ENCODE data around the gene EMC1.

Gene EMC1

DNA sequence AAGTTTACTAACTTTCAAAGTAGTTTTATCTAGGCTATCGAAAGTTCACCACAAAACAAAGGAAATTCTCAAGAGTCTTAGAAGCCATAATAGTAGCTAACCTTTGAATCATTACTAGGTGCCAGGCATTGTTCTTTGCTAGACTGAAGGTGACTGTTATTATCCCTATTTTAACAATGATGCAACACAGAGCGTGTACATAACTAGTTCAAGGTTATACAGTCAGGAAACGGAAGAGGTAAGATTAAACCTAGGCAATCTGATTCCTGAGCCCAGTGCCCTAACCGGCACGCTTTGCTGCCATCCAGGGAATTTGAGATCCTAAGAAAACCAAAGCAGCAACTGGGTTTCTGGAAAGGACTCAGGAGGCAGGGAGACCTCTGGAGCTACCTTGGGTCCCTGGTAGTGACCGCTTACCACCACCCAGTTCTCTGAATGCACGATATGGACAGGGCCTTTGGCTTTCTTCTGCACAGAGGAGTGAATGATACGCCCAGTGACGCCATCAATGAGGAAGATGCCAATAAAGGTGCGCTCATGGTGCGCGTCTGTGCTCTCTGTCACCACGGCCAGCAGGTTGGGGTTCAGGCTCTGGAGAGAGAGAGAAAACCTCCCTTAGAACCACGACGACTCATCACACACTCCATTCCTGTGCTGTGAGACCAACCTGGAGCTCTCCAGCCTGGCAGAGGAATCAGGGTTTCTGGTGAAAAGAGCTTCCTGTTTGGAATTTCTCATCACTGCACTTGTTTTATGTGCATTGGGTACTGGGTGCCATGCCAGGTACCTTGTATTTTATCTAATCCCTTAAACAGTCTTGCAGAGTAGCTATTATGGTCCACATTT lies 28.1 kb downstream of the EMC1 start (continued):
- TF ChIP-seq, protein P1, sequence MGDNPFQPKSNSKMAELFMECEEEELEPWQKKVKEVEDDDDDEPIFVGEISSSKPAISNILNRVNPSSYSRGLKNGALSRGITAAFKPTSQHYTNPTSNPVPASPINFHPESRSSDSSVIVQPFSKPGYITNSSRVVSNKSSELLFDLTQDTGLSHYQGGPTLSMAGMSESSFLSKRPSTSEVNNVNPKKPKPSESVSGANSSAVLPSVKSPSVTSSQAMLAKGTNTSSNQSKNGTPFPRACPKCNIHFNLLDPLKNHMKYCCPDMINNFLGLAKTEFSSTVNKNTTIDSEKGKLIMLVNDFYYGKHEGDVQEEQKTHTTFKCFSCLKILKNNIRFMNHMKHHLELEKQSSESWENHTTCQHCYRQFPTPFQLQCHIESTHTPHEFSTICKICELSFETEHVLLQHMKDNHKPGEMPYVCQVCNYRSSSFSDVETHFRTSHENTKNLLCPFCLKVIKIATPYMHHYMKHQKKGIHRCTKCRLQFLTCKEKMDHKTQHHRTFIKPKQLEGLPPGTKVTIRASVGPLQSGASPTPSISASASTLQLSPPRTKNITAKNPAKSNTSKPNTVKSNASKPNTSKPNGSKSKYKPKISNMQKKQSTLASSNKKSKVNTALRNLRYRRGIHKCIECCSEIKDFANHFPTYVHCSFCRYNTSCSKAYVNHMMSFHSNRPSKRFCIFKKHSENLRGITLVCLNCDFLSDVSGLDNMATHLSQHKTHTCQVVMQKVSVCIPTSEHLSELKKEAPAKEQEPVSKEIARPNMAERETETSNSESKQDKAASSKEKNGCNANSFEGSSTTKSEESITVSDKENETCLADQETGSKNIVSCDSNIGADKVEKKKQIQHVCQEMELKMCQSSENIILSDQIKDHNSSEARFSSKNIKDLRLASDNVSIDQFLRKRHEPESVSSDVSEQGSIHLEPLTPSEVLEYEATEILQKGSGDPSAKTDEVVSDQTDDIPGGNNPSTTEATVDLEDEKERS (tag by site-specific recombination; IDR thresholded peaks at IDR 0.05): no peak

DNA sequence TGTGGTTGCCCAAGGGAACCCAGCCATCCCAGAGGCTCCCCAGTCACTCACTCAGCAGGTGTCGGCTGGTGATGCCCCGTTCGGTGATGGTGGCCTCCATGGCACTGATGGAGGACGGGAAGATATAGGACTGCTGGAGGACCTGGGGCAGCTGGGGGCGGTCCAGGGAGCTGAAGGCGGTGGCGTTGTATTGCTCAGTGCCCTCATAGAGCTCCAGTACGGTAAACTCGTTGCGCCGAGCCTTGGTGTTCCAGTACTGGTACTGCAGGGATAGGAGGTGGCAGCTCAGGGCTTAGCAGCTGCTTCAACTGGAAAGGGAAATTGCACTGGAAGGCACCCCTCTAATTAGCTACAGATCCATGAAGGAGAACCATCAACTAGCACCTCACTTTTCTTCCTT lies 28.8 kb downstream of the EMC1 start:
- no peak overlapping the region for H3K27ac ChIP-seq (ENCODE audit: extremely low read depth, low read depth, low read length)
- no peaks in the 10 kb centered on the region for H3K4me1 ChIP-seq (ENCODE audit: control insufficient read depth, insufficient read depth, low read length)
- CTCF ChIA-PET: interaction anchor here (0.6 kb wide), 1 partner anchor 18 kb away, joined by 5 read pairs; no protein-coding TSS in a partner anchor
- H3K9me3 ChIP-seq (ENCODE audit: control insufficient read depth, insufficient read depth, low read depth, low read length): no peaks in the 10 kb centered on the region
- H3K36me3 ChIP-seq (ENCODE audit: control insufficient read depth in 2 of 2, insufficient read depth in 1 of 2, low read length in 2 of 2): peaks cover 46 to 99% of the 10 kb centered on the region in 2 experiments
- H3K4me3 ChIP-seq (ENCODE audit: low read depth, low read length): no peak overlapping the region
- POLR2A ChIA-PET: interaction anchor here (1.1 kb wide), 1 partner anchor 10 kb away, joined by 3 read pairs; no protein-coding TSS in a partner anchor
- TF ChIP-seq ZNF558 (tag by site-specific recombination; IDR thresholded peaks at IDR 0.05) (no peak), ZNF10 (tag by site-specific recombination; IDR thresholded peaks at IDR 0.05) (0 out of 2 replicates have a peak, but pooled peaks have one; percentile 32), ZNF600 (tag by site-specific recombination; IDR thresholded peaks at IDR 0.05) (peak; percentile 30; the same call in 1 of the 2 replicates)

DNA sequence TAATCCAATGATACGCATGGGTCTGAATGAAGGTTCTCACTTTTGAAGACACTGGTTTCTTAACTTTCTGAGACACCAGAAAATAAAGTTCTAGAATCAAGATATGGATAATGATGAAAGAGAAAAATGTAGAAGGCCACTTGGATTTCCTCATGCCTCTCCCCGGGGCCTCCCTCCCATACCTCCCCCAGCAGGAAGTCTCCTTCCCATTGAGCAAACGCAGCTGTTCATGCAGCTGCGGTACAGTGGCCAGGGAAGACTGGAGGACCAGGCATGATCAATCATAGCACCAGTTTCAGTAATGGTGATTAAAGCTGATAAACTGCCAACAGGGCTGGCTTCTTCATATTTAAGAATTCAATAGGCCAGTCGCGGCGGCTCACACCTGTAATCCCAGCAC lies 30.3 kb downstream of the EMC1 start:
- H3K9me3 ChIP-seq (ENCODE audit: control insufficient read depth, insufficient read depth, low read depth, low read length): no peaks in the 10 kb centered on the region
- no peak overlapping the region for H3K4me3 ChIP-seq (ENCODE audit: low read depth, low read length)
- no peak overlapping the region for H3K27ac ChIP-seq (ENCODE audit: extremely low read depth, low read depth, low read length)
- peaks cover 39 to 98% of the 10 kb centered on the region in 2 experiments for H3K36me3 ChIP-seq (ENCODE audit: control insufficient read depth in 2 of 2, insufficient read depth in 1 of 2, low read length in 2 of 2)
- ChIA-PET POLR2A (interaction anchor here (0.7 kb wide), 1 partner anchor 212 kb away, joined by 6 read pairs; no protein-coding TSS in a partner anchor), CTCF (interaction anchor here (0.7 kb wide), 1 partner anchor 313 kb away, joined by 4 read pairs; no protein-coding TSS in a partner anchor)
- no peaks in the 10 kb centered on the region for H3K4me1 ChIP-seq (ENCODE audit: control insufficient read depth, insufficient read depth, low read length)
- TF ChIP-seq ZNF239 (tag by site-specific recombination; IDR thresholded peaks at IDR 0.05) (no peak), ZNF549 (tag by site-specific recombination; IDR thresholded peaks at IDR 0.05) (no peak), ZNF510 (tag by site-specific recombination; IDR thresholded peaks at IDR 0.05; ENCODE audit: insufficient replicate concordance) (no peak), ZIC2 (tag by site-specific recombination; IDR thresholded peaks at IDR 0.05) (0 out of 2 replicates have a peak, but pooled peaks have one; percentile 11)

DNA sequence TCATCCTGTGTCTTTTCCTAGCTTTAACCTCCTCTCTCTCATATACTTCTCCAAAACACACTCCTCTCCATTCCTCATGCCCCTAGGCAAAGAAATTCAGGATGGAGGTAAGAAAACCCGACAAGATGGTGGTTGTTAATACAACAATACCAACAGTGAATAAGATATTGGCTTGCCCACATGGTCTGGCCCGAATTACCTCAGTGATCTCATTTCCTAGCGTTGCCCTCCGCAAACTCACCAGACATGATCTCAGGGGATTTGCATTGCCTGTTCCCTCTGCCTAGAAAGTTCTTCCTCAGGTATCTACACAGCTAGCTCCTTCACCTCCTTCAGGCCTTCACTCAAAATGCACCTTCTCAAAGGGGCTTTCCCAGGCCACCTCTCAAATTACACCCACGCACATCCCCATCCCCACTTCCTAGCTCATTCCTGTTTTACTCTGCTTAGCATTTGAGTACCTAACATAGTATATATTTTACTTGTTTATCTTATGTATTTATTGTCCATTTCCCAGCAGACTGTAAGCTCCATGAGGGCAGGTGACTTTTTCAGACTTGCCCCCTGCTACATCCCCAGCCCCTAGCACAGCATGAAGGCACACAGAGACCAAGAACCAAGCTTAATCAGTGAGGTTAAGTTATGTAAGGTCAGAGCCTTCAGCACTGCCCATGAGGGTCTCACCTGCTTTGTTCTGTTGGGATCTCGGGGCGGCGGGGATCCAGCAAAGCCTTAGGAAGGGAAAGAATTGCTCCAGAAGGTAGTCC lies 31.1 kb downstream of the EMC1 start:
- CTCF ChIA-PET: interaction anchor here (0.6 to 1.0 kb wide), 3 partner anchors 8 to 312 kb away, joined by 4 read pairs; no protein-coding TSS in a partner anchor
- Histone ChIP-seq H3K4me1 (ENCODE audit: control insufficient read depth, insufficient read depth, low read length) (no peaks in the 10 kb centered on the region), H3K9me3 (ENCODE audit: control insufficient read depth, insufficient read depth, low read depth, low read length) (no peaks in the 10 kb centered on the region), H3K27ac (ENCODE audit: extremely low read depth, low read depth, low read length) (no peak overlapping the region), H3K36me3 (ENCODE audit: control insufficient read depth in 2 of 2, insufficient read depth in 1 of 2, low read length in 2 of 2) (peaks cover 37 to 95% of the 10 kb centered on the region in 2 experiments), H3K4me3 (ENCODE audit: low read depth, low read length) (no peak overlapping the region)
- POLR2A ChIA-PET: interaction anchor here (1.8 kb wide), 1 partner anchor 10 kb away, joined by 8 read pairs; the partner anchor contains the start of gene UBR4
- TF ChIP-seq MZF1 (tag by site-specific recombination; IDR thresholded peaks at IDR 0.05; ENCODE audit: borderline replicate concordance) (0 out of 2 replicates have a peak, but pooled peaks have one; percentile 22), ZNF830 (tag by site-specific recombination; IDR thresholded peaks at IDR 0.05; ENCODE audit: low read depth) (no peak)

Measured in HEK293 (cell line).